Measurements from ENCODE around the gene MYH10.

Gene MYH10

DNA sequence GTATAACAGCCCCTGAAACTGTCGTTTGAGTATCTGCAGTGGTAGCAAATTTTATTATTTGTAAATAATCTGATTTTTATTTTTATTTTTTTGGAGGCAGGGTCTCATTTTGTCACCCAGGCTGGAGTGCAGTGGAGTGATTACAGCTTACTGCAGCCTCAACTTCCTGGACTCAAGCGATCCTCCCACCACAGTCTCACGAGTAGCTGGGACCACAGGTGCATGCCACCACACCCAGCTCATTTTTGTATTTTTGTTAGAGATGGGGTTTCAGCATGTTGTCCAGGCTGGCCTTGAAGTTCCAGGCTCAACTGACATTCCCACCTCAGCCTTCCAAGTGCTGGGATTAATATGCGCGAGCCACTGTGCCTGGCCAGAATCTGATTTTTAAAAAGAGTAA, 192.1 kb downstream of the MYH10 start:
- FAIRE-seq: no peak

DNA sequence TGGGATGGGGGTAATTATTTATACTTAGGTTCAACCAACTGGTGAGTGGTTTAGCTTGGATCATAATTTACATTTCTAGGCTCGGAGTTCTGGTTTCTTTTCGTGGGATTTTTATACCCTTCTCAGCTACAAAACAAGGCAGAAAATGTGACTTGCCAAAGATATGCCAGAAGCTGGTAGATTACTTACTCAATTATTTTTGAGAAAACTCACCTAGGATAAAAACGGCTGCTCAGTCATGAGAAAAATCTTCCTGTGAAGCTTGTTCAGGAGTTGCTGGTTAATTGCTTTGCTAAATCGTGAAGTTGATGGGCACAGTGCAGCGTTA, 193.7 kb downstream of the MYH10 start:
- FAIRE-seq: no peak

DNA sequence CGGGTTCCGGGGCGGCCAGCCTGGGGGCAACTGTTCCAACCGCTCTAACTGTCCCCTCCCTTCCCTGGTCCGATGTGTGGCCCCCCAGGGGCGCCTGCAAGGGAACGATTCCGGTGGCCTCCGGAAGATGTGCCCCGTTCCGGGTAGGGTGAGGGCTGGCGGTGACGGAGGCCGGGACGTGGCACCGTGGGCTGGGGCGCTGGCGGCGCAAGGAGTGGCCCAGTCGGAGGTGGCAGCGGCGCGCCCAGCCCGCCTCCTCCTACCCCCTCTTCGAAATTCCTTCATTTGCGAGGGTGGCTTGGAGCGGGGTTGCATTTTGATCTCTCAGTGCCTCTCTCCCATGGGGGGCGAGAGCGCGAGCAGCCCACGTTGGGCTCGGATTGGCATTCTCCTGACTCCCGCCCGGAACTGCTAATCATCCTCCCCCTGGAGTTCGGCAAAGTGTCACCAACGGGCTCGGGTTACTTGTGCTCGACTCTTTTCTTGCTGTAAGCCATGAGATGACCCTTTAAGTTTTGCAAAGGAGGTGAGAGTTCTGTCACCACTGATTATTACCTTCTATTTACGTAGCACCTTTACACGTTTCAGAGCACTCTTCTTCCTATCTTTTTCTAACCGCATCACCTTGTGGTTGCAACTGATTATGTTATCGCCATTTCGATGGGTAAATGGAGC, 194.2 kb downstream of the MYH10 start:
- FAIRE-seq: no peak

DNA sequence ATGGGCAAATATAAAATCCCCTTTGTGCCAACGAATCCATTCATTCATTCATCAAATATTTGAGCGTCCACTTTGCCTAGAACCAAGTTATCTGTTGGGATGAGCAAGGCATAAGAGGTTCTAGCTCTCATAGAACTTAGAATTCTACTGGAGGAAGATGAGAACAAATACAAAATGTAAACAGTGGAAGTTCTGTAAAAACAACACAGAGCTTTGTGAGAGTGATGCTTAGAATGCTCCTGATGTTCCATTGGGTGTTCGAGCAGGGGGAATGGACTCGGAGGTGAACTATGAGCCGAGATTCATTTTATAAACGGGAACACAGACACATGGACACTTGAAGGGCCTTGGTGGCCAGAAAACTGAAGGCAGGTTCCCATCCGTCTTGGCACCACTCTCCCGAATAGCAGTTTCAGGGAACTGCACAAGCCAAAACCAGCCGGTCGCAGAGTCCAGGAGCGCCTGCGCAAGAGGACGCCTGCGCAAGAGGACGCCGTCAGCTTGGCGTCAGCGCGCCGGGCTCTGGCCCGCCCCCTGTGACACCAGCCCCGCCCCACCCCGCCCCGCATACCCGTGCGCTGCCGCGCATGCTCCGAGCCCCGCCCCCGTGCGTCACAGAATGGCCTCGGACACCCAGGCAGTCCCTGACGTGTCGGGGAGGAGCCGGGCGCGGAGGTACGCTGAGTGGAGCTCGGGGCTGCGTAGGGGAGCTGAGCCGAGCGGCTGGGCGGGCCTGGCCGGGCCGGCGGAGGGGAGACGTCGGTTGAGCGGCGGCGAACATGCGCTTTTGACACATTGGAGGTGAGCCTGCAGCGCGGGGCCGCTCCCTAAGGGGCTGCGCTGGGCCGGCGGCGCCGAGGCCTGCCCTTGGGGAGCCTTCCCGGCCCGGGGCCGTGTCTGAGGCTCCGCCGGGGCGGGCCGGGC, 195.0 kb downstream of the MYH10 start, which contains the start of gene NDEL1:
Gene NDEL1, plus strand, starts transcription at position 640 of the 924 bp plus-strand sequence. CDS start 8,388 bp downstream, outside the sequence.
- FAIRE-seq: no peak

DNA sequence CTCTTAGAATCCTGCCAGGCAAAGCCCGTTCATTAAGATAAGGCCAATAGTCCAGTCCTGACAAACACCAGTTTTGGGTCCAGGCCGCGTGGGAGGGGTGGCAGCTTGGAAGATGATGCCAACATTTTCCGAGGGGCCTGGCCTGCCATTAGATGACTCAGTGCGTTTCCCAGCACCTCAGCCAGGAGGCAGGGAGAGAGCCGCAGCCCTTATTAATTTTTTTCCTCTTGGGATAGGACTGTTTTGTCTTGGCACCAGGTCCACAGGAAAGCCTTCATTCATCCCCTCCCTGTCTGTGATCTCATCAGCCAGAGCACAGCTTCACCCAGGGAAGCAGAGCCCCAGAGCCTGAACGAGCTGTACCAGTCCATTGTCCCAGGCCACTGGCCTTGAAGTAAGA, 199.6 kb downstream of the MYH10 start:
- FAIRE-seq: no peak

DNA sequence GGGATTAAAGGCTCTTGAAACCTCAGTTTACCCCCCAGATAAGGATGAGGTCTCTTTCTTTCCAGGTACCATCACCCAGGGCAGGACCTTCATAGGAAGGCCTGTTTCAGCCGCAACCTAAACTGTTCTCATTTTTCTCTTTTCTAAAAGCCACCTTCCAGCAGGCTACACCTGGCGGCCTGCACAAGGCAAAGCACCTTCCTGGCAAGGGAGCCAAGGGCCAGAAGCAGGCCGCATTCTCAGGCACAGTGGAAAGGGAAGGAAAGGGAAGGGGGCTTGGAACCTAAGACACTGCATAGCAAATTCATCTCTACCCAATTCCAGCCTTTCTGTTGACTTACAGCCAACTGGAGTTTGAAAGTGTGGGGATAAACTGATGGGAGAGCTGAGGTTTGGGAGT, 203.7 kb downstream of the MYH10 start:
- FAIRE-seq: no peak

DNA sequence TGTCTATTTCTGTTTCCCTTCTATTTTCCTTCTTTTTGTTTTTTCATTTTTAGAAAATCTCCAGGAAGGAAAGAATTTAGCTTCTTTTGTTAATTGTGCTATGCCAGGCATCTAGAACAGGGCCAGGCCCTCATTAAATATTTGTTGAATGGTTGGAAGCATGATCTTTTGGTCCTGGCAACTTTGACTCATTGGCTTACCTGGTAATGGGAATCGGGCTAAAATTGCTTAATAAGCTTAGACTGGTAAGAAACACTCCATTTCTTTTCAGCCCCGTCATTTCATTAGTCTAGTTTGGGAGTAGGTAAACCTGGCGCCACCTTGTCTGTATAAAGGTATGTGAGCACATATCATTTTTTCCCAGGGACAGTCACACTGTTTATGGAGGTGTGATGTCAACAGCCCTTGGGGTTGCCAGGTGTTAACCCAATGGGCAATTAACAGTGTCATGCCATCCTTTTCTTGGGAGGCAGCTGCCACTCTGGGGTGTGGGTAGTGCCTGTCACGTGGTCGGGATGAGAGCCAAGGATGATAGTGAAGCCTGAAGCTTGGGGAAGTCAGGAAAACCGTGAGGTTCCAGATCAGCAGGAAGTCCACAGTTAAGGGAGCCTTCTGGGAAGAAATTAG, 204.3 kb downstream of the MYH10 start:
- FAIRE-seq: no peak

Measured in A204.1 (cell line).